Measurements from ENCODE around the gene ZBTB42. TPM values are rescaled to one million over a fixed set of nuclear protein-coding genes. Genes with fewer than 3 reads are reported as not detected.

Gene ZBTB42
- total RNA-seq, 1 donor from 2014 or later: 6.0 TPM

- Mint-ChIP-seq H3K27ac (ENCODE audit: unreplicated experiment) (no peak overlapping the region), H3K4me3 (ENCODE audit: unreplicated experiment) (no peak overlapping the region)
- no peak for DNase-seq
These were observed 25.8 kb upstream of the ZBTB42 start for GRCh38 chr14:104775073-104775489.

GRCh38 chr14:104776481-104776880 is 24.4 kb upstream of the ZBTB42 start:
- peaks cover 9% of the 10 kb centered on the region for H3K27me3 Mint-ChIP-seq (ENCODE audit: unreplicated experiment)
- no peak overlapping the region for H3K27ac Mint-ChIP-seq (ENCODE audit: unreplicated experiment)
- H3K9me3 Mint-ChIP-seq (ENCODE audit: unreplicated experiment): peaks cover 12% of the 10 kb centered on the region
- DNase-seq: no peak
- peaks cover 1% of the 10 kb centered on the region for H3K4me1 Mint-ChIP-seq (ENCODE audit: low read depth, unreplicated experiment)
- no peak overlapping the region for H3K4me3 Mint-ChIP-seq (ENCODE audit: unreplicated experiment)
- H3K36me3 Mint-ChIP-seq (ENCODE audit: unreplicated experiment): no peaks in the 10 kb centered on the region
- TF ChIP-seq CTCF (IDR thresholded peaks at IDR 0.05; ENCODE audit: partially characterized antibody, unreplicated experiment): no peak

More at GRCh38 chr14:104775073-104775489, 25.8 kb upstream of the ZBTB42 start:
- peaks cover 17% of the 10 kb centered on the region for H3K9me3 Mint-ChIP-seq (ENCODE audit: unreplicated experiment)
- peaks cover 9% of the 10 kb centered on the region for H3K27me3 Mint-ChIP-seq (ENCODE audit: unreplicated experiment)
- H3K36me3 Mint-ChIP-seq (ENCODE audit: unreplicated experiment): peaks cover 7% of the 10 kb centered on the region
- peaks cover 4% of the 10 kb centered on the region for H3K4me1 Mint-ChIP-seq (ENCODE audit: low read depth, unreplicated experiment)
- TF ChIP-seq CTCF (IDR thresholded peaks at IDR 0.05; ENCODE audit: partially characterized antibody, unreplicated experiment): no peak

GRCh38 chr14:104776961-104777807 is 23.7 kb upstream of the ZBTB42 start:
- peak overlapping the region; percentile 43 for H3K27ac Mint-ChIP-seq (ENCODE audit: unreplicated experiment)
- H3K27me3 Mint-ChIP-seq (ENCODE audit: unreplicated experiment): peaks cover 9% of the 10 kb centered on the region
- TF ChIP-seq CTCF (IDR thresholded peaks at IDR 0.05; ENCODE audit: partially characterized antibody, unreplicated experiment): no peak
- DNase-seq: no peak
- no peaks in the 10 kb centered on the region for H3K36me3 Mint-ChIP-seq (ENCODE audit: unreplicated experiment)
- H3K4me3 Mint-ChIP-seq (ENCODE audit: unreplicated experiment): no peak overlapping the region
- H3K4me1 Mint-ChIP-seq (ENCODE audit: low read depth, unreplicated experiment): peaks cover 1% of the 10 kb centered on the region
- H3K9me3 Mint-ChIP-seq (ENCODE audit: unreplicated experiment): peaks cover 8% of the 10 kb centered on the region

- Mint-ChIP-seq H3K27ac (ENCODE audit: unreplicated experiment) (no peak overlapping the region), H3K4me3 (ENCODE audit: unreplicated experiment) (no peak overlapping the region)
These were observed 23.1 kb upstream of the ZBTB42 start for GRCh38 chr14:104777808-104778249.

More at GRCh38 chr14:104777808-104778249, 23.1 kb upstream of the ZBTB42 start:
- Mint-ChIP-seq H3K4me1 (ENCODE audit: low read depth, unreplicated experiment) (peaks cover 3% of the 10 kb centered on the region), H3K27me3 (ENCODE audit: unreplicated experiment) (peaks cover 9% of the 10 kb centered on the region), H3K36me3 (ENCODE audit: unreplicated experiment) (no peaks in the 10 kb centered on the region), H3K9me3 (ENCODE audit: unreplicated experiment) (peaks cover 8% of the 10 kb centered on the region)
- TF ChIP-seq CTCF (IDR thresholded peaks at IDR 0.05; ENCODE audit: partially characterized antibody, unreplicated experiment): no peak
- DNase-seq: no peak

Measured in glutamatergic neuron (in vitro differentiated cells).